Stimulated activated naive CD8-positive, alpha-beta T cell treated with anti-CD3 and anti-CD28 coated beads, Interleukin-15, amount 100 ng/mL, for 72 hours (primary cell): ENCODE results near the gene ZNF316.

Experiments used
- ATAC-seq: fragments of 150-1000 bp; cut with Tn5 transposase; 2 replicates; pipeline ENCODE4 v1.10.0; 2021; ENCODE audit warnings: mild to moderate bottlenecking, moderate library complexity
- DNase-seq, 2 donors: peaks; one replicate each; pipeline ENCODE4 v3.0.0; 2021 to 2022
- H3K27ac Mint-ChIP-seq, 2 donors: one replicate each; pipeline ENCODE4 v1.8.0; 2022; ENCODE audit warnings: mild to moderate bottlenecking in 2 of 2, mixed read lengths in 2 of 2, moderate library complexity in 2 of 2
- H3K27me3 Mint-ChIP-seq: one replicate; pipeline ENCODE4 v1.8.0; 2022; ENCODE audit warnings: mixed read lengths
- H3K4me1 Mint-ChIP-seq: one replicate; pipeline ENCODE4 v1.8.0; 2022; ENCODE audit warnings: mild to moderate bottlenecking, mixed read lengths
- H3K4me3 Mint-ChIP-seq, 2 donors: one replicate each; pipeline ENCODE4 v1.8.0; 2022; ENCODE audit warnings: mild to moderate bottlenecking in 2 of 2, mixed read lengths in 2 of 2, moderate library complexity in 1 of 2
- H3K9me3 Mint-ChIP-seq, 2 donors: one replicate each; pipeline ENCODE4 v1.8.0; 2022; ENCODE audit warnings: mixed read lengths in 2 of 2

ZNF316 gene

GRCh38 chr7:6680146-6680545 is 43.0 kb downstream of the ZNF316 start:
- peaks cover 48 to 78% of the 10 kb centered on the region in 2 donors for H3K9me3 Mint-ChIP-seq
- DNase-seq (no peak), ATAC-seq (no peak)
- H3K4me3 Mint-ChIP-seq: no peak overlapping the region
- H3K4me1 Mint-ChIP-seq: no peaks in the 10 kb centered on the region
- H3K27me3 Mint-ChIP-seq: no peaks in the 10 kb centered on the region
- H3K27ac Mint-ChIP-seq: no peak overlapping the region

- Mint-ChIP-seq H3K4me3 (no peak overlapping the region), H3K4me1 (no peaks in the 10 kb centered on the region), H3K9me3 (peaks cover 34 to 50% of the 10 kb centered on the region in 2 donors), H3K27ac (no peak overlapping the region), H3K27me3 (no peaks in the 10 kb centered on the region)
- DNase-seq (no peak), ATAC-seq (no peak)
Measured at GRCh38 chr7:6691103-6691502, 54.0 kb downstream of the ZNF316 start.

- Mint-ChIP-seq H3K9me3 (peaks cover 30 to 45% of the 10 kb centered on the region in 2 donors), H3K27me3 (no peaks in the 10 kb centered on the region), H3K4me1 (no peaks in the 10 kb centered on the region), H3K4me3 (no peak overlapping the region), H3K27ac (no peak overlapping the region)
- ATAC-seq (no peak), DNase-seq (no peak)
Measured at GRCh38 chr7:6691609-6692106, 54.5 kb downstream of the ZNF316 start.

- no peak overlapping the region for H3K27ac Mint-ChIP-seq
- H3K4me3 Mint-ChIP-seq: no peak overlapping the region
- H3K4me1 Mint-ChIP-seq: peaks cover 46% of the 10 kb centered on the region
- H3K27me3 Mint-ChIP-seq: no peaks in the 10 kb centered on the region
- peaks cover 37 to 50% of the 10 kb centered on the region in 2 donors for H3K9me3 Mint-ChIP-seq
- no peak for ATAC-seq
- DNase-seq: no peak
Measured at GRCh38 chr7:6700793-6701192, 63.7 kb downstream of the ZNF316 start.

GRCh38 chr7:6701860-6702259 is 64.7 kb downstream of the ZNF316 start:
- Mint-ChIP-seq H3K4me1 (peaks cover 47% of the 10 kb centered on the region), H3K9me3 (peaks cover 37 to 50% of the 10 kb centered on the region in 2 donors), H3K4me3 (peak overlapping the region in 1 of 2 donors; percentile 10), H3K27me3 (no peaks in the 10 kb centered on the region), H3K27ac (peak overlapping the region in 1 of 2 donors; percentile 54)
- ATAC-seq: no peak
- no peak for DNase-seq
